ENCODE measurements around the gene SCAF8. TPM values are rescaled to one million over a fixed set of nuclear protein-coding genes. Genes with fewer than 3 reads are reported as not detected.

The SCAF8 gene
- total and polyA plus RNA-seq, 2 of the 8 experiments (the other 6 are each of a cell fraction or from before 2014, with no cell fraction given) = 20.3 to 46.3 TPM

GRCh38 chr6:154766288-154766687 lies 33.1 kb downstream of the SCAF8 start (continued):
- TF ChIP-seq SAP30 (IDR thresholded peaks at IDR 0.05; ENCODE audit: insufficient read depth, insufficient replicate concordance, low read length) = no peak
- TF ChIP-seq EZH2 (IDR thresholded peaks at IDR 0.05; ENCODE audit: low read depth, low read length, severe bottlenecking) = no peak
- TF ChIP-seq RNF2 (IDR thresholded peaks at IDR 0.05; ENCODE audit: borderline replicate concordance, low read depth, low read length, missing control alignments, poor library complexity, severe bottlenecking) = no peak
- no peak for TF ChIP-seq RXRA (IDR thresholded peaks at IDR 0.05; ENCODE audit: insufficient read depth, low read depth, low read length)
- no peak for TF ChIP-seq MAX (IDR thresholded peaks at IDR 0.05)
- TF ChIP-seq TEAD4 (IDR thresholded peaks at IDR 0.05; ENCODE audit: low read depth, low read length) = no peak
- no peak for TF ChIP-seq SP4 (IDR thresholded peaks at IDR 0.05; ENCODE audit: low read length)
- no peak for TF ChIP-seq CBX5 (IDR thresholded peaks at IDR 0.05; ENCODE audit: low read depth, low read length)
